ENCODE measurements around the gene PPIG. TPM values are rescaled to one million over a fixed set of nuclear protein-coding genes. Genes with fewer than 3 reads are reported as not detected.
"Not testable (repeated sequence)": the region's sequence is repeated elsewhere in the genome, so short reads cannot be mapped to it uniquely, and the experiment has no call there.

The PPIG gene
- total RNA-seq, 1 donor from 2014 or later = 69.8 TPM

DNA sequence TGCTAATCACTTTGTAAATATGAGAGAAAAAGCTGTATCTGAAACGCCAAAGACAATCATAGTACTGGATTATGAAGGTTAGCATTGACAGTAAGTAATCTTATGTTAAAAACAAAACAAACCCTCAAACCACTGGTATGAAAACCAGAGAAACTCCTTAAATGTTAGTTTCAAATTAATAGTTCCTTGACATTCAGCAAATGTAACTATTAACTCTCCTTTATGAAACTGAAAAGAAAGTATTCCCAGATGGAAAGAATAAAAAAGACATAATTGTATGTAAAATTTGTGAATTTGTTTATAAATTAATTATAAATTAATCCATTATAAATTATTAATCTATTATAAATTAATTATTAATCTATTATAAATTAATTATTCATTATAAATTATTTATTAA, 22.8 kb upstream of the PPIG start:
- TF ChIP-seq, protein P1, sequence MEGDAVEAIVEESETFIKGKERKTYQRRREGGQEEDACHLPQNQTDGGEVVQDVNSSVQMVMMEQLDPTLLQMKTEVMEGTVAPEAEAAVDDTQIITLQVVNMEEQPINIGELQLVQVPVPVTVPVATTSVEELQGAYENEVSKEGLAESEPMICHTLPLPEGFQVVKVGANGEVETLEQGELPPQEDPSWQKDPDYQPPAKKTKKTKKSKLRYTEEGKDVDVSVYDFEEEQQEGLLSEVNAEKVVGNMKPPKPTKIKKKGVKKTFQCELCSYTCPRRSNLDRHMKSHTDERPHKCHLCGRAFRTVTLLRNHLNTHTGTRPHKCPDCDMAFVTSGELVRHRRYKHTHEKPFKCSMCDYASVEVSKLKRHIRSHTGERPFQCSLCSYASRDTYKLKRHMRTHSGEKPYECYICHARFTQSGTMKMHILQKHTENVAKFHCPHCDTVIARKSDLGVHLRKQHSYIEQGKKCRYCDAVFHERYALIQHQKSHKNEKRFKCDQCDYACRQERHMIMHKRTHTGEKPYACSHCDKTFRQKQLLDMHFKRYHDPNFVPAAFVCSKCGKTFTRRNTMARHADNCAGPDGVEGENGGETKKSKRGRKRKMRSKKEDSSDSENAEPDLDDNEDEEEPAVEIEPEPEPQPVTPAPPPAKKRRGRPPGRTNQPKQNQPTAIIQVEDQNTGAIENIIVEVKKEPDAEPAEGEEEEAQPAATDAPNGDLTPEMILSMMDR (IDR thresholded peaks at IDR 0.05) = no peak
- Mint-ChIP-seq H3K36me3 (ENCODE audit: low read depth) (peaks cover 38% of the 10 kb centered on the region), H3K9me3 (no peaks in the 10 kb centered on the region), H3K27ac (no peak overlapping the region), H3K4me1 (no peaks in the 10 kb centered on the region), H3K27me3 (no peaks in the 10 kb centered on the region), H3K4me3 (no peak overlapping the region)
- DNase-seq (no peak), ATAC-seq (ENCODE audit: low read depth) (no peak)
- intact Hi-C loops (cut with micrococcal nuclease) = no loop called here
- ChIA-PET CTCF (no interaction called here), POLR2A (no interaction called here)

DNA sequence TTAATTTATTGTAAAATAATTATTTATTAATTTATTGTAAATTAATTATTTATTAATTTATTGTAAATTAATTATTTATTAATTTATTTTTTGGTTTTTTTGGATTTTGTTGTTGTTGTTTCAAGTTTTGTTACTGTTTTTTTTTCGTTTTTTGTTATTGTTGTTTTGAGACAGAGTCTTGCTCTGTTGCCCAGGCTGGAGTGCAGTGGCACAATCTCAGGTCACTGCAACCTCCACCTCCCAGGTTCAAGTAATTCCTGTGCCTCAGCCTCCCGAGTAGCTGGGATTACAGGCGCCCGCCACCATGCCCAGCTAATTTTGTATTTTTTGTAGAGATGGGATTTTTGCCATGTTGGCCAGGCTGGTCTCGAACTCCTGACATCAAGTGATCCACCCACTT, 22.1 kb upstream of the PPIG start:
- intact Hi-C loops (cut with micrococcal nuclease); ATAC-seq (ENCODE audit: low read depth); DNase-seq; POLR2A ChIA-PET; H3K4me1 Mint-ChIP-seq; CTCF ChIA-PET; H3K9me3 Mint-ChIP-seq; H3K27ac Mint-ChIP-seq; H3K4me3 Mint-ChIP-seq; H3K27me3 Mint-ChIP-seq: not testable (repeated sequence)
- peaks cover 31% of the 10 kb centered on the region for H3K36me3 Mint-ChIP-seq (ENCODE audit: low read depth)

DNA sequence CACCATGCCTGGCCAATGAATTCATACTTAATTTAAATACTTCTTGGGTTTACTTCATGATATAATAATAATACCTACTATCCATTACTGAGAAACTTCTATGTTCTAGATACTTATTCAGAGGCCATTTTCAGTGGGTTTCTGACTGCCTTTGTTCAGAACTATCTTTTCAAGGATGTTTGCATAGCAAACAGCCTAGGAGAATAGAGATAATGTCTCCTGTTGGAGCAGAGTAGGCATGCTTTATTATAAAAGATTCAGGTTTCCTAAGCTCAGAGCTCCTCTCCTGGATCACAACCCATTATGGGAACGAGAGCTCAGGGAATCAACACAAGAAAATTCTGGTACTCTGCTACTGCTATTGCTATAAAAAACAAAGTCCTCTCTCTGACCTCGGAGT, 21.6 kb upstream of the PPIG start:
- no peak overlapping the region for H3K4me3 Mint-ChIP-seq
- CTCF ChIA-PET = no interaction called here
- POLR2A ChIA-PET = no interaction called here

DNA sequence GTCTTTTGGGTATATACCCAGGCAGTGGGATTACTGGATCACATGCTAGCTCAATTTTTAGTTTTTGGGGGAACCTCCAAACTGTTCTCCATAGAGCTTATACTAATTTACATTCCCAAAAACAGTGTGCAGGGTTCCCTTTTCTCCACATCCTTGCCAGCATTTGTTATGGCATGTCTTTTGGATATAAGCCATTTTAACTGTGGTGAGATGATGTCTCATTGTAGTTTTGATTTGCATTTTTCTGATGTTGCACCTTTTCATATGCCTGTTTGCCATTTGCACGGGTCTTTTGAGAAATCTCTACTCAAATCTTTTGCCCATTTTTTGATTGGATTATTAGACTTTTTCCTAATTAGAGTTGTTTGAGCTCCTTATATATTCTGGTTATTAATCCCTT, 18.5 kb upstream of the PPIG start:
- H3K4me3 Mint-ChIP-seq = no peak overlapping the region
- intact Hi-C loops (cut with micrococcal nuclease) = no loop called here
- ATAC-seq (ENCODE audit: low read depth) = no peak

More for the DNA sequence above, 21.6 kb upstream of the PPIG start:
- Mint-ChIP-seq H3K27me3 (no peaks in the 10 kb centered on the region), H3K9me3 (no peaks in the 10 kb centered on the region), H3K27ac (no peak overlapping the region), H3K4me1 (no peaks in the 10 kb centered on the region), H3K36me3 (ENCODE audit: low read depth) (peaks cover 33% of the 10 kb centered on the region)
- TF ChIP-seq, protein P1 (IDR thresholded peaks at IDR 0.05) = no peak
- DNase-seq = no peak
- intact Hi-C loops (cut with micrococcal nuclease) = no loop called here
- ATAC-seq (ENCODE audit: low read depth) = no peak

DNA sequence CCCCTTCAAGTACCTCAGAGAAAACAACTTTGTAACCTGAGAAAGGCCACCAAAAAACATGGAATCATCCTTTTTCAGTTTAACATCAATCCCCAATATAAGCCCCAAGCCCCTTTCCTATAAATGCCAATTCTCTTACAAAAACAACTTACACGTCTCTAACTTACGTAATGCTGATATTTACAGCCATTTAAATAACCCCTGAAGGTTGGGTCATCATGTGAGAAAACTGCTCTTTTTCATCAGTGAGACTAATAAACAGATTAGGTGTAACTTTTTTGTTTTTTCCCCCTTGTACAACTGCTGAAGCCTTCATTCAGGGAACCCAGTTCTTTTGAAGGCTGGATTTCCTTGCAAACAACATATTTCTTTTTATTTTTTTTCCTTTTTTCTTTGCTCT, 14.2 kb upstream of the PPIG start:
- ATAC-seq (ENCODE audit: low read depth) = no peak
- DNase-seq = no peak
- POLR2A ChIA-PET = no interaction called here
- TF ChIP-seq, protein P1 (IDR thresholded peaks at IDR 0.05) = no peak
- no peaks in the 10 kb centered on the region for H3K9me3 Mint-ChIP-seq
- peaks cover 27% of the 10 kb centered on the region for H3K36me3 Mint-ChIP-seq (ENCODE audit: low read depth)
- no peak overlapping the region for H3K27ac Mint-ChIP-seq
- H3K4me3 Mint-ChIP-seq = no peak overlapping the region
- CTCF ChIA-PET = no interaction called here
- intact Hi-C loops (cut with micrococcal nuclease) = loop anchor here (5.0 to 10.0 kb wide), 2 partner anchors 93 to 205 kb away; partner anchors contain the start of genes BBS5 and LRP2
- peaks cover 10% of the 10 kb centered on the region for H3K4me1 Mint-ChIP-seq
- H3K27me3 Mint-ChIP-seq = no peaks in the 10 kb centered on the region

More for the DNA sequence above, 18.5 kb upstream of the PPIG start:
- Mint-ChIP-seq H3K9me3 (no peaks in the 10 kb centered on the region), H3K4me1 (no peaks in the 10 kb centered on the region), H3K36me3 (ENCODE audit: low read depth) (peaks cover 30% of the 10 kb centered on the region), H3K27ac (no peak overlapping the region), H3K27me3 (no peaks in the 10 kb centered on the region)
- no peak for DNase-seq
- TF ChIP-seq, protein P1 (IDR thresholded peaks at IDR 0.05) = no peak
- ChIA-PET CTCF (no interaction called here), POLR2A (no interaction called here)

DNA sequence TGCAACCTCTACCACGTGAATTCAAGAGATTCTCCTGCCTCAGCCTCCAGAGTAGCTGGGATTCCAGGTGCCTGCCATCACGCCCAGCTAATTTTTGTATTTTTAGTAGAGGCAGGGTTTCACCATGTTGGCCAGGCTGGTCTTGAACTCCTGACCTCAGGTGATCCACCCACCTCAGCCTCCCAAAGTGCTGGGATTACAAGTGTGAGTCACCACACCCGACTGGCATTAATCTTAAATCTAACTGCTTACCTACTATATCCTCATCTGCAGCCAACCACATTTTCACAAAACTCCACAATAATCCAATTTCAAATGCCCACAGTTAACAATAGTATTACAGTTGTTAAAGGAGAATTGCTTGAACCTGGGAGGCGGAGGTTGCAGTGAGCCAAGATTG, 13.4 kb upstream of the PPIG start:
- POLR2A ChIA-PET; CTCF ChIA-PET; H3K27me3 Mint-ChIP-seq; H3K9me3 Mint-ChIP-seq; H3K4me1 Mint-ChIP-seq; H3K4me3 Mint-ChIP-seq; ATAC-seq (ENCODE audit: low read depth); H3K27ac Mint-ChIP-seq; DNase-seq: not testable (repeated sequence)
- intact Hi-C loops (cut with micrococcal nuclease) = loop anchor here (5.0 to 10.0 kb wide), 2 partner anchors 93 to 206 kb away; partner anchors contain the start of genes BBS5 and LRP2
- peaks cover 21% of the 10 kb centered on the region for H3K36me3 Mint-ChIP-seq (ENCODE audit: low read depth)

Data from activated B cell treated with CpG ODN at 0.5 μM for 24 hours (primary cell).